Natural killer cell (primary cell): ENCODE measurements around the gene P3H1. TPM values are rescaled to one million over a fixed set of nuclear protein-coding genes. Genes with fewer than 3 reads are reported as not detected.

ENCODE experiments used
- ATAC-seq, 3 donors: fragments of 150-1000 bp in 2 of 3; fragments of 200-7000 bp in 1 of 3; cut with Tn5 transposase; 1 replicate in 1 of 3; 2 replicates in 2 of 3; pipeline ENCODE4 v1.10.0; 2021; ENCODE audit warnings: mild to moderate bottlenecking in 2 of 3, moderate library complexity in 2 of 3
- DNase-seq, 2 donors: peaks; one replicate each; pipeline versions ENCODE4 v3.0.0 to v3.0.0-alpha.2; 2013 to 2021; ENCODE audit warnings: mixed read lengths in 1 of 2
- H3K27ac ChIP-seq: one replicate; pipeline ENCODE4 v1.5.1; 2013; ENCODE audit warnings: mild to moderate bottlenecking, low read length
- H3K27me3 ChIP-seq: one replicate; pipeline ENCODE4 v1.6.1; 2013; ENCODE audit warnings: low read length; ENCODE audit not compliant: control insufficient read depth, insufficient read depth
- H3K36me3 ChIP-seq: one replicate; pipeline ENCODE4 v1.6.1; 2013; ENCODE audit warnings: low read length; ENCODE audit not compliant: control insufficient read depth, insufficient read depth
- H3K4me1 ChIP-seq: one replicate; pipeline ENCODE4 v1.6.1; 2013; ENCODE audit warnings: low read length; ENCODE audit not compliant: control insufficient read depth, insufficient read depth
- H3K4me3 ChIP-seq: one replicate; pipeline ENCODE4 v1.5.1; 2013; ENCODE audit warnings: low read length
- H3K9me3 ChIP-seq: one replicate; pipeline ENCODE4 v1.6.1; 2013; ENCODE audit warnings: low read length; ENCODE audit not compliant: control insufficient read depth, insufficient read depth
- H3K27ac Mint-ChIP-seq, 2 donors: one replicate each; pipeline ENCODE4 v1.8.0; 2022; ENCODE audit warnings: mild to moderate bottlenecking in 2 of 2, mixed read lengths in 2 of 2, moderate library complexity in 1 of 2
- H3K27me3 Mint-ChIP-seq, 2 donors: one replicate each; pipeline ENCODE4 v1.8.0; 2022; ENCODE audit warnings: low read depth in 2 of 2, mixed read lengths in 2 of 2
- H3K36me3 Mint-ChIP-seq: one replicate; pipeline ENCODE4 v1.8.0; 2022; ENCODE audit warnings: mixed read lengths
- H3K4me1 Mint-ChIP-seq, 2 donors: one replicate each; pipeline ENCODE4 v1.8.0; 2022; ENCODE audit warnings: mixed read lengths in 2 of 2
- H3K4me3 Mint-ChIP-seq: one replicate; pipeline ENCODE4 v1.8.0; 2022; ENCODE audit warnings: mild to moderate bottlenecking, moderate library complexity, mixed read lengths
- H3K9me3 Mint-ChIP-seq, 2 donors: one replicate each; pipeline ENCODE4 v1.8.0; 2022; ENCODE audit warnings: mixed read lengths in 2 of 2
- WGBS: methylation state at CpG from one replicate; pipeline ENCODE4 v1.1.7; 2013; ENCODE audit warnings: missing lambda C conversion rate; ENCODE audit not compliant: insufficient coverage; 5-methylcytosine and 5-hydroxymethylcytosine counted together
- intact Hi-C: fragments of 100-400 bp; cut with micrococcal nuclease; formaldehyde crosslinking; loops from one replicate; pipeline ENCODE4 v1.14.2; 2022
- total RNA-seq, 4 donors: library from RNA; stranded (reverse); fragments of 120-200 nt in 1 of 4; gene quantifications; one replicate each; pipeline versions ENCODE4 v1.2.3 to v1.2.4, GENCODE V29; 2013 to 2022
- TF ChIP-seq, protein P1 (sequence below): fragments of 200-600 bp; IDR thresholded peaks from one replicate; pipeline ENCODE4 v1.8.0; 2022; ENCODE audit warnings: antibody characterized with exemption

The P3H1 gene
- total RNA-seq, 3 donors from 2014 or later (not counting 1 experiment from before 2014, with no cell fraction given): 29.6 to 40.4 (median 37.9) TPM

DNA sequence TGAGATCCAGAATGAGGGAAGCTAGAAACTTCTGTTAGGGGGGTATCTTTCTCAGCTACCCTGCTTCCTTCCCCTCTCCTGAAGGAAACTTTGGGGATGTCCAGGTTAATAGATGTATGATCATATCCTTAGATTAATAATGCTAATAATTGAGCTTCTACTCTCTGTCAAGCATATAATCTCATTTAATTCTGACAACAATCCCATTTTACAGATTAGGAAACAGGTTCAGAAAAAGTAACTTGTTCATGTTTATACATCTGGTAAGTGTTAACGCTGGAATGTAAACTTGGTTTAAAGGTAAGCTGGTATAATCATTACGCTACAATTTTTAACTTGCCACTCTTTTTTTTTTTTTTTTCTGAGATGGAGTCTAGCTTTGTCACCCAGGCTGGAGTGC lies 16.3 kb upstream of the P3H1 start:
- Histone ChIP-seq H3K36me3 (peaks cover 16% of the 10 kb centered on the region), H3K27me3 (no peaks in the 10 kb centered on the region), H3K4me3 (no peak overlapping the region), H3K27ac (no peak overlapping the region), H3K9me3 (no peaks in the 10 kb centered on the region), H3K4me1 (peaks cover 16% of the 10 kb centered on the region)
- H3K4me1 Mint-ChIP-seq: peaks cover 25 to 28% of the 10 kb centered on the region in 2 donors
- H3K36me3 Mint-ChIP-seq: peaks cover 1% of the 10 kb centered on the region
- TF ChIP-seq, protein P1, sequence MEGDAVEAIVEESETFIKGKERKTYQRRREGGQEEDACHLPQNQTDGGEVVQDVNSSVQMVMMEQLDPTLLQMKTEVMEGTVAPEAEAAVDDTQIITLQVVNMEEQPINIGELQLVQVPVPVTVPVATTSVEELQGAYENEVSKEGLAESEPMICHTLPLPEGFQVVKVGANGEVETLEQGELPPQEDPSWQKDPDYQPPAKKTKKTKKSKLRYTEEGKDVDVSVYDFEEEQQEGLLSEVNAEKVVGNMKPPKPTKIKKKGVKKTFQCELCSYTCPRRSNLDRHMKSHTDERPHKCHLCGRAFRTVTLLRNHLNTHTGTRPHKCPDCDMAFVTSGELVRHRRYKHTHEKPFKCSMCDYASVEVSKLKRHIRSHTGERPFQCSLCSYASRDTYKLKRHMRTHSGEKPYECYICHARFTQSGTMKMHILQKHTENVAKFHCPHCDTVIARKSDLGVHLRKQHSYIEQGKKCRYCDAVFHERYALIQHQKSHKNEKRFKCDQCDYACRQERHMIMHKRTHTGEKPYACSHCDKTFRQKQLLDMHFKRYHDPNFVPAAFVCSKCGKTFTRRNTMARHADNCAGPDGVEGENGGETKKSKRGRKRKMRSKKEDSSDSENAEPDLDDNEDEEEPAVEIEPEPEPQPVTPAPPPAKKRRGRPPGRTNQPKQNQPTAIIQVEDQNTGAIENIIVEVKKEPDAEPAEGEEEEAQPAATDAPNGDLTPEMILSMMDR: no peak
- H3K27me3 Mint-ChIP-seq: no peaks in the 10 kb centered on the region
- H3K27ac Mint-ChIP-seq: no peak overlapping the region
- DNase-seq (no peak), ATAC-seq (no peak)
- 100% methylated on average over 2 of the region's 2 CpGs for whole genome bisulfite sequencing
- intact Hi-C loops: no loop called here
- H3K4me3 Mint-ChIP-seq: no peak overlapping the region
- no peaks in the 10 kb centered on the region for H3K9me3 Mint-ChIP-seq

DNA sequence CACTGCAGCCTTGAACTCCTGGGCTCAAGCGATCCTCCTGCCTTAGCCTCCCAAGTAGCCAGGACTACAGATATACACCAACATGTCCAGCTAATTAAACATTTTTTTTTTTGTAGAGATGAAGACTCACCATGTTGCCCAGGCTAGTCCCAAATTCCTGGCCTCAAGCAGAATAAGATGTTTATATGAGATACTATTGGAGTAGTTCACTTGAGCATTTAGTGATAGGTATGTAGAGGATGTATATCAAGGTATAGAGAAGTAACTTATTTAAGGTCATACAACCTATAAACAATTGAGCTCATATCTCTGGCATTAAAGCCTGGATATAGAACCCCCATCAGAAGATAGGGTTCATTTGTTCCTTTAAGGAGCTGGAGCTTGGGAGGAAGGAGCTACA lies 13.3 kb upstream of the P3H1 start:
- TF ChIP-seq, protein P1: no peak
- H3K4me3 ChIP-seq: no peak overlapping the region
- H3K27ac ChIP-seq: no peak overlapping the region
- Mint-ChIP-seq H3K9me3 (no peaks in the 10 kb centered on the region), H3K27me3 (no peaks in the 10 kb centered on the region), H3K4me3 (no peak overlapping the region), H3K36me3 (peaks cover 16% of the 10 kb centered on the region), H3K27ac (peak overlapping the region in 1 of 2 donors; percentile 14), H3K4me1 (peaks cover 21% of the 10 kb centered on the region in 2 donors)
- no peaks in the 10 kb centered on the region for H3K27me3 ChIP-seq
- H3K9me3 ChIP-seq: no peaks in the 10 kb centered on the region
- DNase-seq (no peak), ATAC-seq (no peak)
- intact Hi-C loops: no loop called here
- peaks cover 38% of the 10 kb centered on the region for H3K36me3 ChIP-seq
- H3K4me1 ChIP-seq: peaks cover 8% of the 10 kb centered on the region
- WGBS: 100% methylated on average over 1 of the region's 1 CpG

DNA sequence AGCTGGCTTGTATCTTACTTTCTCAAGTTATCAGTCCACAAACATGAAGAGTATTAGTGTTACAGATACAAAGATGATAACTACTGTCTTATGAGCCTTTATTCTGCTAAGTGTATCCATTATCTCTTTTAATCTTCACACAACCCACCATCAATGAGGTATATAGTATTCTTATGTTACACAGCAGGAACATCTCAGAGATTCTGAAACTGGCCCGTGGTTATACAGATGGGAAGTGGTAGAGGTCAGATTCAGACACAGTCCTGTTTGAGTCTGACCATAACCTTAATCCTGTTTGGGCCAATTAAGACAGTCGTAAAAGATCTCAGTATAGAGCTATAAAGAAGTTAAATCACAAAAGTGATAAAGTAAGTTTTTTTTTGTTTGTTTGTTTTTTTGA lies 12.9 kb upstream of the P3H1 start:
- Mint-ChIP-seq H3K4me3 (no peak overlapping the region), H3K4me1 (peaks cover 16 to 17% of the 10 kb centered on the region in 2 donors), H3K36me3 (peaks cover 16% of the 10 kb centered on the region), H3K27me3 (no peaks in the 10 kb centered on the region), H3K27ac (peak overlapping the region in 1 of 2 donors; percentile 14), H3K9me3 (no peaks in the 10 kb centered on the region)
- ATAC-seq (no peak), DNase-seq (no peak)
- Histone ChIP-seq H3K27me3 (no peaks in the 10 kb centered on the region), H3K27ac (no peak overlapping the region), H3K4me3 (no peak overlapping the region), H3K9me3 (no peaks in the 10 kb centered on the region), H3K36me3 (peaks cover 43% of the 10 kb centered on the region), H3K4me1 (peaks cover 3% of the 10 kb centered on the region)
- TF ChIP-seq, protein P1: no peak
- WGBS: 53% methylated on average over 2 of the region's 2 CpGs
- intact Hi-C loops: loop anchor here (2.0 to 10.0 kb wide), 2 partner anchors 135 to 293 kb away; no protein-coding TSS in a partner anchor

DNA sequence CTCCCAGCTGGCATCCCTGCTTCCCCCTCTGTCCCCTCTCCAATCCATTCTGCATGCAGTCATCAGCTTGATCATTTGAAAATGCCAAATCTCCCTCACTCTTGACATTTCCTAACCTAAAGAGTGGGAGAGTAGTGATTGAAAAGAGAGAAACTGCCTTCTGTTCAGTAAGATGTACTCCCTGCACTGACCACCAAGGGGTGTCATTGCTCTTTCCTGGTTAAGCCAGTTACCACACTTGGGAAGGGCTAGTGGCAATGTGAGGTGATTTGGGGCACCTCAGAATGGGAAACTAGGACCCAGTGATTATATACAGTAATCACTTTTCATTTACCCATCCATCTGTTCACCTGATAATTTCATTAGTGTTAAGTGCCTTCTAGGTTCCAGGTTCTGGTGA lies 11.0 kb upstream of the P3H1 start:
- DNase-seq (peak in 1 of 2 donors; percentile 61), ATAC-seq (peak in 2 of 3 donors; percentile 61 to 69)
- H3K9me3 ChIP-seq: no peaks in the 10 kb centered on the region
- H3K36me3 ChIP-seq: peaks cover 48% of the 10 kb centered on the region
- Mint-ChIP-seq H3K4me3 (no peak overlapping the region), H3K4me1 (peaks cover 11 to 12% of the 10 kb centered on the region in 2 donors), H3K9me3 (no peaks in the 10 kb centered on the region), H3K27me3 (no peaks in the 10 kb centered on the region), H3K27ac (peak overlapping the region in 1 of 2 donors; percentile 35), H3K36me3 (peaks cover 16% of the 10 kb centered on the region)
- H3K4me3 ChIP-seq: no peak overlapping the region
- H3K27me3 ChIP-seq: no peaks in the 10 kb centered on the region
- TF ChIP-seq, protein P1: peak; percentile 38
- no peaks in the 10 kb centered on the region for H3K4me1 ChIP-seq
- no peak overlapping the region for H3K27ac ChIP-seq
- intact Hi-C loops: loop anchor here (2.0 to 10.0 kb wide), 2 partner anchors 137 to 295 kb away; no protein-coding TSS in a partner anchor
